HG02943 (cell line): ENCODE data around the gene ZNF532.

Experiments used
- ATAC-seq: cut with Tn5 transposase; IDR thresholded peaks from one replicate; pipeline ENCODE4 v1.9.1; 2021; ENCODE audit warnings: mild to moderate bottlenecking, low read depth, moderate library complexity; ENCODE audit not compliant: unreplicated experiment

Gene ZNF532

GRCh38 chr18:58867281-58867961 is 2.7 kb downstream of the ZNF532 start:
- ATAC-seq = no peak

DNA sequence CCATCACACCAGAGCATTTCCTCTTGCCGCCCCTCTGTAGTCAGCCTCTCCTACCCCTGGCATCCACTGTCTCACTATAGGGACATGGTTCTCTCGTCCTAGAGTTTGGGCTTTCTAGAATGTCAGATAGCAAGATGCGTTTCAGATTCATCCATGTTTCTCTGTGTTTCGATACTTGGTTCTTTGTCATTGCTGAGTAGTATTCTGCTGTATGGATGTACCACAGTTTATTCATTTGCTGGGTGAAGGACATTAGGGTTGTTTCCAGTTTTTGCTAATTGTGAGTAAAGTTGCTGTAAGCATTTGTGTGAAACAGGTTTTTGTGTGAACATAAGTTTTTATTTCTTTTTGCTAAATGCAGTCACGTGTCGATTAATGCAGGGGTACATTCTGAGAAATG is 3.8 kb downstream of the ZNF532 start:
- no peak for ATAC-seq

DNA sequence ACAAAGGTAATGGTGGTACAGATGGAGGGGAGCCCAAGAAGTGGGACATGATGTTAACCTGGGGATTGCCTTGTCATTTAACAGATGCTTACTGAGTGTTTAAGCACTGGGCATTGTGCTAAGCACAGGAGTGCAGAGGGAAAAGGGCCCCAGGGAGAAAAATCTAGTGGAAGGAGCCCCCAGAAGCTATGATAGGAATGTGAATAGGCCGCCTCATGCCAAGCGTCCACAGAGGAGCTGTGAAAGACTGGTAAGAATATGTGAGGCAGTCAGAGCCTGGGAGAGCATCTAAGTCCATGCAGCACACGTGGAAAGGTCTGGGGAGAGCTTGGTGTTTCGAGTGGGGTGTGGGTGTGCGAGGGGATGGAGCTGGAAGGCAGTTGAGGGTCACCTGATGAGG is 5.5 kb downstream of the ZNF532 start:
- no peak for ATAC-seq

GRCh38 chr18:58870621-58871020 is 5.9 kb downstream of the ZNF532 start:
- no peak for ATAC-seq

DNA sequence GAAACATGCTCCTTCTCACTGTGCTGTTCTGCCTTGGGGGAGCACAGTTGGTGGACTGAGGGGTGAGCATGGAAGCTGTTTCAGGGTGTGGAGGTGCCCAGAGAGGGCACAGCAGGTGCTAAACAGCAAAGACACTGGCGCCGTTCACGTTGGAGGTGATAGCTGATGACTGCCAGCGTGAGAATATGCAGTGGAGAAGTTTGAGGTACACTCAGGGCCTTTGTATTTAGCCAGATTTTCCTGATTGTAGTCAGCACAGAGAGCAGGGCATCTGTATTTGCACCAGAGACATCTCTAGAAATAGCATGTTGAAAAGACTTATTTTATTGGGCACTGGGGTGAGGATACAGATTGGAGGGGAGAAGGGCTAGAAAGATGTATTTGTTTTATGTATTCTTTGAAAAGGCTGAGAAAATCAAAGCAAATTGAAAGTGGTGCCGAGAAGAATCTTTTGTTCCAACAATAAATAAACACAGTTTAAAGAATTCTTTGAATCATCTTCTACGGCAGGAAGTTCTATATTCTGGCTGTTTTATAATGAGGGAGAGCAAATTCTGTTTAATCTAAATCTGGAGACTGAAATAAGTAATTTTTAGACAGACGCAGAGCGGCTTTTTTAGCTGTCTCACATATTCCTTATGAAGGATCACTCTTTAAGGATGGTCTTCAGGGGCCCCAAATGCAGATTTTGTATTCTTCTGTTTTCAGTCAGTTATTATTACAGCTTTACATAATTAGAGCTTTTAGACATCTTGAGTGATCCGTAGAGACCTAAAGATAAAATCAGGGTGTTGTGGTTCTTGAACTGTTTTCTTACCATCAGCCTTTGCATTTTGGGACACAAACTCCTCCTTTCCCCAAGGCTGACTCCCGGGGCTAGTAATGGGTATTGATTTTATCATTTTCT is 7.1 kb downstream of the ZNF532 start:
- ATAC-seq = no peak

DNA sequence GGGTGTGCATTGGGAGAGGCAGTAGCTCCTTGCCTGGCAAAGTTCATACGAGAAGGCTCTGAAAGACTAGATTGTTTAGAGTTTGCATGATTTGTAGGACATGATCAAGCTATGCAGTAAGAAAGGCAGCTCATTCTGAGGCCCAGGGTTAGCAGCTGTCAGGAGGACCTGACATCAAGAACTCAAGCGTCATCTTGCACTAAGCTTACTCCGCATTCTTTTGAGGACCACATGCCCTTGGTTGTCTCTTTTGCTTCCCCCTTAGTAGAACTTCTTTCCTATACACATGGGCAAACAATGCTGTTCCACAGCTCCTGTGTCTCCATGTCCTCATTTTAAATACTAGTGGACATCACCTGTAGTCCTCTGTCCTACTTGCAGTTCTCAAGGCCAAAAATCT is 14.0 kb downstream of the ZNF532 start:
- ATAC-seq = no peak

- no peak for ATAC-seq
Measured at GRCh38 chr18:58881477-58881876, 16.8 kb downstream of the ZNF532 start.

- no peak for ATAC-seq
Measured at GRCh38 chr18:58882044-58882443, 17.4 kb downstream of the ZNF532 start.

- no peak for ATAC-seq
Measured at GRCh38 chr18:58882686-58883085, 18.0 kb downstream of the ZNF532 start.

GRCh38 chr18:58884680-58885079 is 20.0 kb downstream of the ZNF532 start:
- no peak for ATAC-seq

GRCh38 chr18:58886431-58886830 is 21.8 kb downstream of the ZNF532 start:
- no peak for ATAC-seq

- no peak for ATAC-seq
Measured at GRCh38 chr18:58886864-58887612, 22.4 kb downstream of the ZNF532 start.

GRCh38 chr18:58887613-58887963 is 22.9 kb downstream of the ZNF532 start:
- no peak for ATAC-seq

- ATAC-seq = no peak
Measured at GRCh38 chr18:58891776-58892175, 27.1 kb downstream of the ZNF532 start.

DNA sequence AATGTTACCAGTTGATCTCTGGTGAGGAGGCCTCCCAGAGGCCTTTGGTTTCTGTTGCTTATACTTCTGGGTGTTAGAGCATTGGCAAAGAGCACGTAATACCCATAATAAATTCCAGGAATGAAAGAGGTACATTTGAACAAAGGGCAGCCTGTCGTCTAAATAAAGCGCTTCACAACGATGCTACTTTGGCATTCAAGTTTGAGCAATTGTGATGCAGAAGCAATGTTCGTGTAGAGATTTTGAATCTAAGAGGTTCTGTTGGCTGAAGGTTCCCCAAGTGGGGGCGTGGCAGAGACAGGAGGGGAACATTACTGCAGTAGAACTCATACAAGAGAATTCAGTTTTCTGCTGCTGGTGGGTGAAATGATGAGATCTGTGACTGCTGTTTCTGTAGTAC is 27.8 kb downstream of the ZNF532 start:
- ATAC-seq = no peak

GRCh38 chr18:58893388-58894099 is 28.9 kb downstream of the ZNF532 start:
- ATAC-seq = no peak

GRCh38 chr18:58894930-58895329 is 30.3 kb downstream of the ZNF532 start:
- no peak for ATAC-seq

DNA sequence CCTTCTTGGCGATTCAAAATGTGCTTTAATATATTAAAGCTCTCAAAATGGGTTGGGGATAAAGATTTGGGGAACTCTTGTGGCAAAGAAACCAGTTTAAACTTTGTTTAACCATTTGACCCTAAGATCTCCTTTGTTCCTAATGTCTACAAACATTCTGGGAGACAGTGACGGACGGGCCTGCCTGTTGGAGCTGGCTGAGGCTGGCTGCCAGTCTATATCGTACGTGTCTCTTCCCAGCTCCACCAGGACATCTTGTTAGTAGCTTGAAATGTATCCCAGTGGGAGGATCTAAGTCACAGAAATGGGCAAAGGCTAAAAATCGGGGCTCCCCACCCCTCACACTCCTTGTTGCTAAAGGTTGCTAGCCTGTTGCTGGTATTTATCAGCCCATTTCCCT is 30.7 kb downstream of the ZNF532 start:
- no peak for ATAC-seq

GRCh38 chr18:58896268-58896667 is 31.6 kb downstream of the ZNF532 start:
- ATAC-seq = no peak

DNA sequence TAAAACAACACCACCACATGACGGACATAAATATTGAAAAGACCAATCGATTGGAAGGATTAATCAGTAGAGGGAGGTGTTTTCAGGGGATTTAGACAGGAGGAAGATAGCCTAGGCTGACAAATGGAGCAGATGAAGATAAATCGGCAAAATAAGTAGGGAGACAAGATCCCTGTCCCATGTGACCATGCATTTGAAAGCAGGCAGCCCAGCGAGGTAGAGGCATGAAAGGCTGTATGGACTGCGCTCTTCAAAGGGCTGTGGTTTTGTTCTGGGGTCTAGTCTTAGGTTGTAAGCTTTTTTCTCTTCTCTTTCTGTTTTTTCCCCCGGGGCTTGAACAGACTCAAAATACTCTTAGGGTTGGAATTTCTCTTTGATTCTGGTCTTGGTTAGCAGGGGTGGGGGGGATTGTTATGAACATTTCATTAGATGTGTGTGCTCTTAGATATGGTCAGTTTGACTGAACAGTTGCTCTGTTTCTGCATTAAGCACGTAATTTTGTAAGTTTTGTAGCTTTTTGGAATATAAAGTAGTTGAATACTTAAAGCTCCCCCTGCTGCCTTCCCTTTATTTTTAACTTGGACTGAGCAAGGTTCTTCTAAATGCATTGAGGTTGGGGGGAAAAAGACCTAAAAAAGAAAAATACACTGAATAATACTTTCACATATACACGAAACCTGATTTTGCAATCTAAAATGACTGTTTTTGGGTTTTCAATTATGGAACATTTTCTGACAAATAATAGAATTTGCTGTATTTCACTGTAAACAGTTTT is 32.2 kb downstream of the ZNF532 start:
- ATAC-seq = no peak
